NCI-H2081 (cell line): ENCODE data around the gene TOP3B.
A peak's percentile ranks its signal among the peaks of the same experiment; 100 is the strongest.
"Not testable (repeated sequence)": the region's sequence is repeated elsewhere in the genome, so short reads cannot be mapped to it uniquely, and the experiment has no call there.

Experiments used
- DNase-seq, 2 experiments: peaks; one replicate each; lab custom pipeline; 2025; lab: John Stamatoyannopoulos, UW

Gene TOP3B

DNA sequence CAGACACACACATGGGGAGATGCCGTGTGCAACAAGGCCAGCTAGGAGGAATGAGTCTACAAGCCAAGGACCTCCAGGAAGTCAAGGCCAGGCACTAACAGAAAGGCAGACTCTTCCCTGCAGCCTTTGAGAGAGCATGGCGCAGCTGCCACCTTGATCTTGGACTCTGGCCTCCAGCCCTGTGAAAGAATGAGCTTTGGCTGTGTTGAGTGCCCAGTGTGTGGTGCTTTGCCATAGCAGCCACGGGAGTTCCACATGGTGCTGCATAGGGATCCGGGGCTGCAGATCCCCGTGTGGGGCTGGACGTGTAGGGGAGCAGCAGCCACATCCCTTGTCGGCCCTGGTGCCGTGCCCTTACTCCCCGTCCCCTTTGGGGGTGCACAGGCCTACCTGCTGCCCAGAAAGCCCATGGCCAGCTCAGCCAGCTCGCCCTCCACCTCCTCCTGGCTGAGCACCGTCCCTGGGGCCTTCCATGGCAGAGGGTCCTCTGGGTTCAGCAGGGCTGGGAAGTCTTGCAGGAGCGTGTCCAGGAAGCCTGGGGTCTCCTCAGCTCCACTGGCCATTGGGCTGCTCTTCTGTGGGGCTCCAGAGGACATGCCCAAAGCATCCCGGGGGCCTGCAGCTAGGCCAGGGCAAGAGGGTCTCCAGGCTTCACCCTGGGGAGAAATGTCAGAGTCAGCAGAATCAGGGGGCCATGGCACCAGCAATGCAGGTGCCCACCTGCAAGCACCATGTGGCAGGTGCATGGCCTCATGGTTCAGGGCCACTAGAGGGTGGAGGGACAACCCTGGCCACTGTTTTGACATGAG, 36.9 kb downstream of the TOP3B start:
- DNase-seq = no peak

DNA sequence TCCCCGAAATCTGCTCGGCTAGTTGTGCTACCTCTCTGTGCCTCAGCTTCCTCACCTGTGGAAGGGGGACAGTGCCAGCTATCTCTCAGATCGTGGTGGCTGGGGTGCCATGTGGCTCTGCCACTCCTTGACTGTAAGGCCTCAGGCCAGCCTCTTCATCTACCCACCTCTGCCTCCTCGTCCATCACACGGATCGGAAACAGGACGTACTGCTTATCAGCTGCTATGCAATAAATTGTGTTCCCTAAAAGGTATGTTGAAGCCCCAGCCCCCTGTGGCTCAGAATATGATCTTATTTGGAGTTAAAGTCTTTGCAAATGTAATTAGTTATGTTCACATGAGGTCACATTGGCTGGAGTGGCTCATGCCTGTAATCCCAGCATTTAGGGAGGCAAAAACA, 37.7 kb downstream of the TOP3B start:
- DNase-seq = no peak

DNA sequence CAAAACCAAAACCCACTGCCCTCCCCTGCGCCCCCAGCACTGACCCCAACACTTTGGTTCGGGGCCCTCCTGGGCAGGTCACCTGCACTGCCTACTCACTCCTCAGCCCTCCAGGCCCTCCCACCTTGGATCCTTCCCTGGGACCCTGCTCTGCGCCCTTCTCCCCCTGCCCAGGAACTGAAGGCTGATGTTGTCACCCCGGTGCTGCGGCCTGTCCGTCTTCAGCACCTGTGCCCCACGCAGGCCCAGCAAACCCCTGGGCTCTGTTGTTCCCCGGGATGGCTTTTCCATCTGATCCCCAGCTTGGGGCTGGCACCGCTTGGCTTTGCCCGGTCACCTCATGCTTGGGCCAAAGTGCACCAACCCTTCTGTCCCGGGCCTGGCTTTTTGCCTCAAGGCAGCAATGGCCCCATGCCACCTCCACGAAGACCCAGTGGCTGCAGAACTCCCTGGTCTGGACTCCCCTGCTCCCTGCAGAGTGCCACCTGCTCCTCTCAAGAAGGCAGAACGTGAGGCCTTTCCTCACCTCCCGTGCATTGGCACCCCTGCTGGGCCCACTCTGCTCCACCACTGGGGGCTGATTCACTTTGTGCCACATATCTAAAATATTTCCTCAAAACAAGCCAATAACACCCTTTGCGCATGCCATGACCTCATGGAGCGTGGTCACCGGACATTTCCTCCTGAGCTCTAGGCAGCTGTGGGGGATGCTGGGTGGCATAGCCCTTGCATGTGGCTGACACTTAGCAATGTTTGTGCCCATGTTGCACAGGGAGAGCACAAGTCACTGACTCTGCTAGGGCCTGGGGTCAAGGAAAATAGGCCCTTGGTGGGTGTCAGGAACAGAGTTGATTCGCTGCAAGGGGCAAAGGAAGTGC, 38.8 kb downstream of the TOP3B start:
- DNase-seq = no peak

DNA sequence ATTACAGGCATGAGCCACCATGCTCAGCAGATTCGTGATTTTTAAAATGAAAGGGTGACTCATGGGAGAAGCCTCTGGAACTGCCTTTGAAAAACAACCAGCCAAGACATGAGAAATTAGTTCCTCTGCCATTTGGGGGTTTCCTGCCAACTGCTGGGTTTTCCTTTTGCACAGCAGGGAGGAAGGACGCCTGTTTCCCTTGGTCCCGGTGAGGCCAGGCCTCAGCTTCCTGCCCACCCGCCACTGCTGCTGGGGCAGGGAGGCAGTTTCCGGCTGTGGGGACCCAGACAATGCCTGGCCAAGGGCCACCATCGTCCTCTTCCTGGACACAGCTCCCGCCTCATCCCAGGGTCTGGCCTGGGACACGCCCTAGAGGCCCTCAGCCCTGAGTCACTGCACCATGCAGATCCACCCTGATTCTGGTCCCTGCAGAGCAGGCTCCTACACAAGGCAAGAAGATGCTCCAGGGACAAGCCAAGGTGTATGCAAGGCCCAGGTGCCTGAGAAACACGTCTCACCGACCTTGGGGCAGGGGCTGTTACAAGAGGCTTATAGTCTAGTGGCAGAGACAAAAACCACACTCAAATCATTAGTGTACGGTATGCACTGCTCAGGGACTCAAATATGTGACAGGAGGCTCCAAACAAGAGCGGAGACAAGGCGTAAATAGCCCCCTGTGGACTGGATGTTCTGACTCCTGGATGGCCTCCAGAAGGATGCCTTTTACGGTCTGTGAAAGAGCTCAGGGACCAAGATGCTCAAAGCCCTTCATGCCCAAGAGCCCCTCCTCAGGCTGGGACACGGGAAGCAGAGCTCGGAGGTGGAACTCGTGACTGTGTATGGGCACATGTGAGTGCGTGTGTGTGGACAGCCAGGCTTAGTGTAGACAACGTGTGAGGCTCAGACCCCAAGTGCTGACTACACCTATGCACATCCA, 39.9 kb downstream of the TOP3B start:
- no peak for DNase-seq

DNA sequence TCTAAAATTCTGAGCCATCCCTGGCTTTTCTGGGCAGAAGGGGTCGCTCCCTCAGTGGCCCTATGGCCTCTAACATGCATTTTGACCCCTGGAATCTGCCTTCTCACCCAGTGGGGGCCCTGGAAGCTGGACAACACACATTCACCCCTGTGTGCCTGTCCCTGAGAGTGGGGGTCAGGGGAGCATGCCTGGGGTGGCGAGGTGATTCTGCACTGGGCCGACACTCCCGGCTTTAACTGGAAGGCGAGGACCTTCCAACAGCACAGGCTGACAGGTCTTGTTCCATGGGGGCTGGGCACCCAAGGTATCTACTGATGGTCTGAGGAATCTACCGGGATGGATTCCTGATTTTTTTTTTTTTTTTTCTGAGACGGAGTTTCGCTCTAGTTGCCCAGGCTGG, 40.7 kb downstream of the TOP3B start:
- no peak for DNase-seq

DNA sequence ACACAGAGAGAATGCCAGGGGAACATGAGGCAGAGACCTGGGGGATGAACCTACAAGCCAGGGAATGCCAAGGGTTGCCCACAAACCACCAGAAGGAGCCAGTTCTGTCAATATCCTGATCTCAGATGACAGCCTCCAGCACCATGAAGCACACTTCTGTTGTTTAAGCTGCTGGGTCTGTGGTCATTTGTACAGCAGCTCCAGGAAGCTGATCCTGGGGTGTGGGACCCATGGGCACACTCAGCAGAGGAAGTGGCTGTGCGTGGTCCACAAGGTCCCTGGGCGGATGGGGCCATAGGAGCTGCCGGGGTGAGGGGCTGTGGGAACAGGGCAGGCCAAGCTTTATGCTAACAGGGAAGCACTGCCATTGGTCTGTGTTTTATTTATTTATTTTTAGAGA, 42.1 kb downstream of the TOP3B start:
- DNase-seq = no peak

DNA sequence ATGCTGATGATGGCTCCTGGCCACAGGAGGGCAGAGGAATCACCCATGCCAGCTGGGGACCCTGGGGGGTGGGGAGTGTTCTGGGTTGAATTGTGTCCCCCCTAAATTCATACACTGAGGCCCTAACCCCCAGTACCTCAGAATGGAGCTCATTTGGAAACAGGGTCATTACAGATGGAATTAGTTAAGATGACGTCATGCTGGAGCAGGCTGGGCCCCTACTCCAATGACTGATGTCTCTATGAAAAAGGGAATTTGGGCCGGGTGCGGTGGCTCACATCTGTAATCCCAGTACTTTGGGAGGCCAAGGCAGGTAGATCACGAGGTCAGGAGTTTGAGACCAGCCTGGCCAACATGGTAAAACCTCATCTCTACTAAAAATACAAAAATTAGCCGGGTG, 42.7 kb downstream of the TOP3B start:
- DNase-seq = not testable (repeated sequence)

DNA sequence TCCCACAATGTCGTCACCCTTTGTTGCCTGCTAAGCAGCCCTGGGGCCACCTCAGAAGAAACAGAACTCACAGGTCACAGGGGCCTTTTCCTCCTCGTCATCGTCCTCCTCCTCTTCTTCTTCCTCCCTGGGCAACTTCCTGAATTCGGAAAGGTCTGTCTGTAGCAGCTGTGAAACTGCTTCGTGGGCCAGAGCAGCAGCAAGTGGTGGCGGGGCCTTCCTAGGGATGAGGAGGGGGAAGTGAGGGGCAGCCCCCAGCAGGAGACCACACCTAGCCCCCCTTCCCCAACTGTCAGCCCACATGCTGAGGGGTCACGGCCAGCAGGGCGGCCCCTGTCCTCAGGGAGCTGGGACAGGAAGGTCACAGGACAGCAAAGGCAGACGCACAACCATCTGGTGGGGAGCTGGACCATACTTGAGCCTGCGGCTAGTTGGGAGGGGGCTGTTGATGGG, 43.1 kb downstream of the TOP3B start:
- no peak for DNase-seq

DNA sequence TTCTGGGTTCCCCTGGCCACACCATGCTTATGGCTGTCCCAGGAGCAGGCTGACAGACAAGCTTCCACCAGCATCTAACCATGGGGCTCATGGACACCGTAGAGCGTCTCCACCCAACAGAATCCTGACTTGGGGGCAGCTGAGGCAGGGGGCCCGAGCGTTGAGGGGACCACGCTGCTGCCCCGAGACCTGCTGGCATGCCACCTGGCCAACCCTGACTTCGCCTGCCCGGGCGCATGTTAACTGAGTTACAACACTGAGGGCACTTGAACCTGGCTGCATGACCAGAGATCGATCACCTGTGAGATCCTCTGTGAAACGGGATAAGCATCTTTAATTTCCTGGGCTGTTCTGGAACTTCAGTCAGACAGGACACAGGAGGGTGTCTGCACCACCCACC, 43.7 kb downstream of the TOP3B start:
- no peak for DNase-seq

DNA sequence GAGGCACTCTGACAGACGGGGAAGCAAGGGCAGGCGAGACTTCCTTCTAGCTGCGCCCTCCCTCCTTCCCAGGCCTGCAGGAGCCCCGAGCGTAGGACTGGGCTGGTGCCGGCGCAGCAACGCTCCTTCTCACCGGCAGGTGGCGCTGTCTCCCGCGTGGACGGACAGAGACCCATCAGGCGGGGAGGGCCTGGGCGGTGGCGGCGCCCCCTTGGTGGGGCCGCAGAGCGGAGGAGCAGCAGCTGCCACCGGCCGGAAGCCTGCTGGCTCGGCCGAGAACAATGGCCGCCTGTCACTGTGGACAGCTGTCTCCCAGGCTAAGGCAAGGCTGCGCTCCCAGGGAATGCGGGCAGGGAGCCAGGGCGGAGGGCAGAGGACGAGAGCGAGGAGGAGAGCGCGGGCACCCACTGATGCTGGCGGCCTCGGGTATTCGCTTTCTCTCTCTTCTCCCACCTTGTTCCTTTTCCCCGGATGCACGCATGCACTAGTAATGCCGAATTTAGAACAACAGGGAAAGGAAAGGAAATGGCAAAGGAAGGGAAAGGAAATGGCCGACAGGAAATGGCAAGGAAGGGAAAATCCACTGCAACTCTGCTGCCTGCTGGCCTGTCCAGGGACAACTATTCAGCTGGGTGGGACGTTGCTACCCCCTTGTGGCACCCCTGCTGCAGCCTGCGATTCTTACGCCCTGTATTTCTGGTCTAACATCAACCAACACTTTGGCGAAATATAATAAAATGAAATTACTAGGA, 44.3 kb downstream of the TOP3B start:
- peak; percentile 84 to 88 for DNase-seq

DNA sequence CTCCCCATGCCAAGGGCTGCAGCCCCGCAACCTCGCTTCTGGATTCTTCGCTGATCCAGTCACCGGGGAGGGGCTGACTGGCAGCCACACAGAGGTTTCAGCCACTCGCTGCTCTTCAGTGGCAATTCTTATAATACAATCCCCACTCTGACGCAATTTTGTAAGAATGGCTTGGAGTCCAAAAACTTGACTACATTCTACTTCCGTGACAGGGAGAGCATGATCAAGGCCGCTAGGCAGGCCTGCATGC, 44.8 kb downstream of the TOP3B start:
- DNase-seq = no peak

DNA sequence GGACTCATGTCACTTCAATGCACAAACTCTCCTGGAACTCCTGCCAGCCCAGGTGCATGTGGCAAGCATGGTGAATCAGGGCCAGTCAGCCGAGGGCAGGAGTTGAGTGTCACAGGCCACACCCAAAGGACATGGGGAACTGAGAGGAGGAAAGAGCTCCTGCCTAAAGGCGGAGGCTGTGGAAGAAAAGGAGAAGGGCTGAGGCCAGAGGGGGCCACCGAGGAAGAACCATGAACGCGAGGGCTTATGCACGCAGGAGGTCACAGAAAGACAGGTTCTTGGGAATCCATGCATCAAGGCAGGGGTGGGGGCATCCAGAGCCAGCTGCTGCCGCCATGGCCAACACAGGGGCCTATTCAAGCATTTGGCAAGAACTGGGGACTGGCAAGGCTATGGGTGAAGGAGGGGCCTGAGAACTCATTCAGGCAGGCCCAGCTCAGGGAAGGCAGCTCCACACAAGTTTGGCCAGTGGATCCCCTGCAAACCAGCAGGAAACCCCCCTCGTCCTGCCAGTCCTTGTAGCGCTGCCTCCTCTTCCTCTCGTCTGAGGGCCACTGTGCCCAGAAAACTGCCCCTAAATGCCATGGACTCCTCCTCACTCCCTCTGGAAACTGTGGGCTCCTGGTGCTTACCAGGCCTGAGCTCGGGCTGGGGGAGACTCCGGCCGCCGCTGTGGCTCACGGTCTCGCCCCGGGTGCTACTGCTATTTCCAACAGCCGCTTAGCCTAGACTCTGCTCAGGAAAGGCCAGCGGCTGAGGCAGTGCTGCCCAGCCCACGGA, 45.4 kb downstream of the TOP3B start:
- DNase-seq = no peak

DNA sequence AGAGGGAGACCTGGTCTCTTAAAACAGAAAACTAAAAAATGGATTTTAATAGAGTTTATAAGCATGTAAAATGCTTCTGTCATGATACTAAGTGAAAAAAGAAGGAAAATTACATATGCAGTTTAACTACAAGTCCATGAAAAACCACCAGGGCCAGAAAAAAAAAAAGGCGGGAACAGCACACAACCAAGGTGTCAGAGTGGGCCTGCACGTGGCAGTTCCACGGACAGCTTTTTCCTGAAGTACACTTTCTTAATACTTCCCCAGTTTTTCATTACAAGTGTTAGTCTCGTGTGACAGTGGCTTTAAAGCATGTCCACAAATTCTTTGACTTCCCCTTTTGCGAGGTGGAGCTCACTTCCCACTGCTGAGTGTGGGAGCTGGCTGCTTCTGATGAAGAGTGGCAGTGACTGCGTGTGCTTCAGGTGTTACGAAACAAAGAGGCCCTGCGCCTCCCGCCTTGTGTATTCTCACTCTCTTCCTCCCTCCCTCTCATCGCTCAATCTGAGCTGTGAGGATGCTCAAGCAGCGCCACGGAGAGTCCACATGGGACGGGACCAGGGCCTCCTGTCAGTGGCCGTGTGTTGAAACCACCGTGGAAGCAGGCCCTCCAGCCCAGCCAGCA, 46.3 kb downstream of the TOP3B start:
- no peak for DNase-seq

DNA sequence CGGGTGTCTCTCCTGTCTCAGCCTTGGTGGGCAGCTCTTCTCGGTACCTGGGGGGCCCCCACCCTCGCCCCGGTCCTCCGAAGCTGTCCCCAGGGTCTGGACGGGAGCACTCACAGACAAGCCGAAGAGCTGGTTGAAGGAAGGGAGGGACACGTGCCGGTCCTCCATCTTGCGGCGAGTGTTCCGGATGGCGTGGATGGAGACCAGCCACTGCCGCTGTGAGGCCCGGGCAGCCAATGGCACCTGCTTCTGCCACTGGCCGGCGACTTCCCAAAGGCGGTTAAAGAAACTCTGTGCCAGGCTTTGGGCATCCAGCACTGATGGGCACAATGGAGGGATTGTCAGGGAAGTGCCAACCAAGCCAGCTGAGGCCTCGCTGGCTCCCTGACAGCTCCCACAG, 48.7 kb downstream of the TOP3B start:
- DNase-seq = no peak

DNA sequence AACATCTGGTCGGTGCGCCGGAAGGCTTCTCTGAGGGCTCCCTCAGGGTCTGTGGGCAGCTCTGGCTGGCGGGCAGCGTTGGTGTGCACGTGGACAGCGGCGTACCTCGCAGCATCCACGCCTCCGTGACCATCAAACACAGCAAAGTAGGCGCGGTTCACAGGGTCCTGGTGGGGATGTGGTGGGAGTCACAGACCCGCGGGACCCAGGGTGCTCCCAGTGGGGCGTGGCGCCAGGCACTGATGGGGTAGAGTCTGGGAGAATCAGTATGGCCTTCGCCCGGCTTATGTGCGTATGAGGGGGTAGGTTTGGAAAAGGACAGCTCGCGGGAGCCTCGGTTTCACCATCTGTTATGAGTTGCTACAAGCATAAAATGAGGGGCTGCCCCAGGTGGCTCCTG, 49.2 kb downstream of the TOP3B start:
- DNase-seq = no peak

DNA sequence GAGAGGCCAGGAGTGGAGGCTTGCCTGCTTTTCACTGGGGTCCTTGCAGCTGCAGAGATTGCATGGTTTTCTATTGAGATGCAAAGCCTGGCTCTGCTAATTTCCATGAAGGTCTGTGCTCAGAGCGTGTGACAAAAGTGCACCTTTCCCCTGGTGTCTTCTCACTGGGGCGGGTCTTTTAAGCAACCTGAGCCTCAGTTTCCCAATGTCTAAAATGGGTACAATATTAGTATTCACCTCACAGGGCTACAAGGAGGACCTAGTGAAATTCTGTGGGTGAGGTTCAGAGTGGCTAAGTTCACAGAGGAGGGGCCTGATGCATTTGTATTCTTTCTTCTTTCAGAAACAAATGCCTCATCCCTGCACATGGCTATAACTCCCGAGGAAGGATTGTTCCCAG, 50.2 kb downstream of the TOP3B start:
- no peak for DNase-seq

DNA sequence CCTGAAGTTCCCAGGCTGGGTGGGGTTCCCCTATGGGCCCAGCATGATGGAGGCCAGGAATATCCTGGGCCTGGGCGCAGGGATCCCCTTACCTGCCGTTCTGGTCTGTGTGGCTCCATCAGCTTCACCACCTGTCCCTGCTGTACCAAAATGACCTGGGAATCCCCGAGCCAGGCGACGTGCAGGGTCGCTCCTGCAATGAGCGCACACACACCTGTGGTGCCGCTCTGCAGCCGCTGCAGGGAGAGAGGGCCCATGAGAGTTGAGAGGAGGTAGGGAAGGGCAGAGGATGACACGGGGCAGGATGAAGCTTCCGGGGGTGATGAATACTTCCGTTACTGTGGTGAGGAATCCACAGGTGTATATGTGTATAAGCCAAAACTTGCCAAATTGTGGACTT, 51.5 kb downstream of the TOP3B start:
- DNase-seq = no peak

DNA sequence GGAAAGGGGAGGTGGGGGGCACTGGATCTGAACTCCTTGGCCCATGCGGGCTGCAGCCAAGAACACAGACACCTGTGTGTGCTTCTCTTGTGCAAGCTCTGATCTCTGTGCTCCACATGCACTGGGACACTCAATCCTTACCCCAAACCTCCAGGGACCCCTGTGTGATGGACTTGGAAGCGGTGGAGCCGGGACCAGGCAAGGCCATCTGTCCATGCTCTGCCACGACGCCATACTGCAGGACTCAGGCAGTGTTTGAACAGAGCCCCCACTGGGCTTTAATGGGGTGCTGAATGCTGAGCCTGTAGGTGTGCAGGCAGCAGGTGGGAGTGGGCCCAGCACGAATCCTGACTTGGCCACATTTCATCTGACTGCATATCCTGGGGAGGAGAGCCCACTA, 53.3 kb downstream of the TOP3B start:
- DNase-seq = no peak

DNA sequence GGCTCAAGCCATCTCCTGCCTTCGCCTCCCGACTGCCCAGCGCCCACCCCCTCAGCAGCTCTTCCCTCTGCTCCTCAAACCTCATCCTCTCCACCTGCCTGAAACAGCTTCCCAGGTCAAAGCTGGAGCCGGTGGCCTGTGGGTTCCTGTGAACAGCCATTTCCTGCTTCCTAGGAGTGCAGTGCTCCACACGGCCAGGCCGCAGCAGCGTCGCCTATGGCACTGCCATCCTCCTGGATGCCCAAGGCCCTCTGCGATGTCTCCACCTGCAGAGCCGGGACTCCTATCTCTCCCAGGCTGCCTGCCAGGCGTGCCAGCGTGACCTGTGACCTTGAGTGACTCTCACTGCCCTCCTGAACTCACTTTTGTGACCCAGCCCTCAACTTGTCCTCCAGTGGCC, 54.5 kb downstream of the TOP3B start:
- no peak for DNase-seq

DNA sequence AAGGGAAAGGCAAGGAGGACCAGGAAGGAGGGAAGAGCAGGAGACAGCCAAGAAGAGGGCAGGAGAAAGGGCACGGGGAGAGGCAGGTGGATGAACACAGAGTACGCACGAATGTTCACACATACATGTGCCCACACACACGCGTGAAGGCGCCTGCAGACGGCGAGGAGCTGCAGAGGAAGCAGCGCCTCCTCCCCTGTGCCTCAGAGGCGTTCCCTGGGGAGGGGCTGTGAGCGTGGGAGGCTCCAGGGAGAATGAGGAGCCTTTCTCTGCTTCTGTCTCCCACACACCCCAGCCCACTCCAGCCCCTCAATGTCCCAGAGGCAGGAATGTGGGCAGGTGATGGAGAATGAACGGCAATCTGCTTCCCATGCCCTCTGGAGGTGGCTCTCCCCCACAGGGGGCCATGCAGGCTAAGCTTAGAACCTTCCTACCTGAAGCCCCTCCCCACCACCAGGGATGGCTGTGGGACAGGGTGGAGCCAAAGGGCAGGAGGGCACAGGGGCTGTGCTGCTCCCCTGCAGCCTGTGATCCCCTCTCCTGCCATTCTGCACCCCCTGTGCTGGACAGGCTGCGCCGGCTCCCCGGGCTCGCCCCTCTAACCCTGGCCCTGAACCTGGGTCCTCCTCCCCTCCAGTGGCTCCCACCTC, 55.3 kb downstream of the TOP3B start:
- DNase-seq = no peak
